GM18861 (cell line): ENCODE results near the gene GPX5.
"Not testable (repeated sequence)": the region's sequence is repeated elsewhere in the genome, so short reads cannot be mapped to it uniquely, and the experiment has no call there.

Experiments
- ATAC-seq: cut with Tn5 transposase; IDR thresholded peaks from one replicate; pipeline ENCODE4 v1.9.1; 2021; ENCODE audit not compliant: unreplicated experiment

Gene GPX5

DNA sequence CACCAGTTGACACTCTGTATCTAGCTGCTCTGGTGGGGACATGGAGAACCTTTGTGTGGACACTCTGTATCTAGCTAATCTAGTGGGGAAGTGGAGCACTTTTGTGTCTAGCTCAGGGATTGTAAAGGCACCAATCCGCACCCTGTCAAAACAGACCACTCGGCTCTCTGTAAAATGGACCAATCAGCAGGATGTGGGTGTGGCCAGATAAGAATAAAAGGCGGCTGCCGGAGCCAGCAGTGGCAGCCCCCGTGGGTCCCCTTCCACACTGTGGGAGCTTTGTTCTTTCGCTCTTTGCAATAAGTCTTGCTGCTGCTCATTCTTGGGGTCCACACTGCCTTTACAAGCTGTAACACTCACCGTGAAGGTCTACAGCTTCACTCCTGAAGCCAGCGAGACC lies 13.3 kb upstream of the GPX5 start:
- not testable (repeated sequence) for ATAC-seq

DNA sequence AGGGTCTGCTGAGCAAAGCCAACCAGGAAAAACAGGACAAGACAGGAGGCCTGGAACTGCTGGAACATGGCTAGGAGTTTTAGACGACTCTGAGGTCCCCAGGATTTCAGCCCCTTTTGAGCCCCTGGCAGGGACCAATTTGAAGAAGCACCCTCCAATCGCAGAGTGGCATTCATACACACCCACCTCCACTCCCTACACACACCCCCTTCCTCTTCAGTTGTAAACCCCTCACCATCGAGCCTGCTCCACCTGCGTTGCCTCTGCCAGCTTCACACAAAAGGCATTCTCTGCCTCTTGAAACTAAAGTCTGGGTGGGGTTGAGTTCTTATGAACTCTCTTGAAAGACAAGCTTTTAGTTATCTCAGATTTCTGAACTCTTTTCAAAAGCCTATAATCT lies 10.0 kb upstream of the GPX5 start, which contains the start of gene GPX6:
TSS of gene GPX6 (minus strand) at position 118 of the 400 bp plus-strand sequence. CDS start at position 68, 50 bp downstream.
- ATAC-seq, result no peak

- ATAC-seq, result no peak
These were observed 7.7 kb upstream of the GPX5 start for GRCh38 chr6:28517964-28518363.

DNA sequence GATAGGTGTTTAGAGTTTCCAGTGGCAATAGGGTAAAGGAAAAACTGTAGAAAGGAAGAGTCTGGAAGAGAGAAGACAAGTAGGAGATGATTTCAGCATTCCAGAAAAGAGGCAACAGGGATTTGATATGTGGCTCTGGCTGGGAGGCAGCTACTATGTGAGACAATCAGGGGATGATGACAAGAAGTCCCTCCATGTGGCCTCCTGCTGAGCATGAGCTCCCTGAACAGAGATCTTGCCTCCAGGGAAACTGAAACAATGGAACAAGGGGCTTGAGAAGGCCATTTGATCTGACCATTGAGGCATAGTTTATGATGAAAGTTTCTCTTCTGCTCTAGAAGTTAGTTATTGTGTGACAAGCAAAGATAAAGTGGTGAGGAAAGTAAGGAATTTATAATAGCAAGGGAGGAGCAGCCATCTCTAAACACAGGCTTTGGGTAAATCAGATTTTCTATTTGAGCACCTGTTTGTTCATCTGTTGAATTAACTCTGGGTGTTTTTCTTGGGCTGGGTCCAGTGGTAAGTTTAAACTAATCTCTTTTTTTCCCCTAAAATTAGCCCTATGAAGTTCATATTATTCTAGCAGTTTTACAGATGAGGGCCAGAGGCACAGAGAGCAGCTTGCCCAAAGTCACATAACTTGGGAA lies 3.0 kb upstream of the GPX5 start:
- ATAC-seq, result no peak

DNA sequence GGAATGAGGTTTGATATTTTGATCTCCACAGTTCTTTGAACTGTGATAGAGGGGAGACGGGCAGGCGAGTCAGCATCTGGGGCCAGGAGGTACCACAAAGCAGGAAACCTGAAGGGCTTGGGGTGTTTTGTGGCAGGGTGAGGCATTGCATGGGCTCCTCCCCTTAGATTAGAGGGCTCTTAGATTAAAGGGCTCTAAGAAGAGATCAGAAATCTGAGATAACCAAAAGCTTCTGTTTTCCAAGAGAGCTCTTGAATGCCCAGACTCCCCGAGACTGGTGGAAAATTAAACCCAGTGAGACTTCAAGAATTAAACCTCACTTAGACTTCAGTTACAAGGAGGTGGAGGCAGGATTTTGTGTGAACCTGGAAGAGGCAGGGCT lies 2.4 kb upstream of the GPX5 start:
- no peak for ATAC-seq

DNA sequence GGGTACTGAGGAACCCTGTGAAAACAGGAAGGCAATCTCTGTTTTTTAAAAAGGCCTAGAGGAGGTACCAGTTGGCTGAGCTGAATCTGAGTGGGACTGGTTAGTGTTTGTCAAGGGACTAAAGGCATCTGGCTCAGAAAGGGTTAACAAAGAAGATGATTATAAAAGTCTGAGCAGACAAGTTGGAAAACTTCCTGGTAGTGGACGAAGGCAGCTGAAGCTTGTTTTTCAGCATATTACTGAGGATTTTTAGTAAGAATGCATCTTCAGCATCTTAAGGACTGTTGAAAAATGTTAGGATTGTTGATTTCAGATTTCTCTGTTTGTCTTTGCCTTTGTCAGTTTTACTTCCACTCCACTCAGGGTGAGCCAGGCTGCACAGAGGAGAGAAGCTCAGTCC lies 5.1 kb downstream of the GPX5 start:
- no peak for ATAC-seq

DNA sequence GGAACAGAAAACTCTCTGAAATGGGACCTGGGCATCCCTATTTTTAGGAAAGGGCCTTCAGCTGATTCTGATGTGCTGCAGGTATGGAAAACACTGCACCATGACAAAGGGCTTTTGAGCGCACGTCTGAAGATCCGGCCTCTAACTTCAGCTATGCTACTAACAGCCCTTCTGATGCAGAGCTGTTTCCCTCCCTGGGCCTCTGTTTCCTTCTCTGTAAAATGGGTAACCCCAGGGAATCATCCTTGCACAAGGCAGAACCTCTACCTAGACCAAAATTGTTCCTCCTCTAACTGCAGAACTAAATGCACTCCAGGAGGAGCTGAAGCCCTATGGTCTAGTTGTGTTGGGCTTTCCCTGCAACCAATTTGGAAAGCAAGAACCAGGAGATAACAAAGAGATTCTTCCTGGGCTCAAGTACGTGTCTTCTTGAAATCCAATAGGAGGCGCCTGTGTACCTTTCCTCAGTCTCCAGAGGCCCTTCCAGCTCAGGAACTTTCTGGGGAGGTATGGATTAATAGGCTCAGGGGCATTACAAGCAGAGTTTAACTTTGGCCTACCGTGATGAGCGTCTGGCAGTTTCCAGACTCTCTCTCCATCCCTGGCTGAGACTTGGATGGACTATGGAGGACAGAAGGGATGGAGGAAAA lies 5.9 kb downstream of the GPX5 start:
- no peak for ATAC-seq

DNA sequence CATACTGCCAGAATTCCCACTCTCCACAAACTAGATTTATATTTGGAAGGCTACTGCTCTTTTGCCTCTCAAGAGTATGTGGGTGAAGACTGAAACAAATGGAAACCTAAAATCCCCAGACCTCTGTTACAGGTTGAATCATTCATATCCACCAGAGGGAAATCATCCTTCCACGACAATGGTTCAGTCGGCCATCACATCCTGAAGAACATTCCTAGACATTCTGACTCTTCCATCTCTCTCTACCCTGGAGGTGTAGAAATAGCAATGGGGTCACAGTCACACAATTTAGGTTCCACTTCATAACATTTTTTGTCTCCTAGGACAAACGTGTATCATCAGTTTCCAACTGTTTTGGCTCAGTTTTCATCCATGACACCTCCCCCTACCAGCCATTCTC lies 8.6 kb downstream of the GPX5 start:
- no peak for ATAC-seq

GRCh38 chr6:28534875-28535274 lies 9.2 kb downstream of the GPX5 start:
- no peak for ATAC-seq

DNA sequence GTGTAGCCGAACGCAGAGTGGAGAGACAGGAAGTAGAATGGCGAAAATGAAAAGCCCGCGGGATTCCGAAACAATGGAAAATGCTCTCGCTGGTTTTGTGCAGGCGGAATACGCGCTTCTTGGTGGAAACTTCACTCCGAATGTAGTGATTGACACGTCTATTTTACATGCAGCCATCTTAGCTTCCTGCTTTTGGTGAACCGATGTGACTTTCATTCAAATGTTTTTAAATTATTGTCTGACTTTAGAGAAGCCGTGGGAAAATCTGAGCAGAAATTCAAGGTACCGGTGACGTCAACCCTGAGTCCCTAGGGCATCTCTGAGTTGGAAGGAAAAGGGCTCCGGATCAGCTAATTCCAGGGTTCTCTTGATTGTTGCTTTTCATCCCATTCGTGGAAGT lies 11.4 kb downstream of the GPX5 start:
- no peak for ATAC-seq

GRCh38 chr6:28537509-28538140 lies 11.9 kb downstream of the GPX5 start:
- no peak for ATAC-seq

- ATAC-seq, result no peak
These were observed 16.3 kb downstream of the GPX5 start for GRCh38 chr6:28541996-28542395.

- no peak for ATAC-seq
These were observed 17.0 kb downstream of the GPX5 start for GRCh38 chr6:28542440-28543296.

- no peak for ATAC-seq
These were observed 18.2 kb downstream of the GPX5 start for GRCh38 chr6:28543651-28544610.

- no peak for ATAC-seq
These were observed 20.3 kb downstream of the GPX5 start for GRCh38 chr6:28545955-28546354.

- ATAC-seq, result not testable (repeated sequence)
These were observed 21.3 kb downstream of the GPX5 start for GRCh38 chr6:28547003-28547402.

- ATAC-seq, result no peak
These were observed 26.4 kb downstream of the GPX5 start for GRCh38 chr6:28551891-28552666.

DNA sequence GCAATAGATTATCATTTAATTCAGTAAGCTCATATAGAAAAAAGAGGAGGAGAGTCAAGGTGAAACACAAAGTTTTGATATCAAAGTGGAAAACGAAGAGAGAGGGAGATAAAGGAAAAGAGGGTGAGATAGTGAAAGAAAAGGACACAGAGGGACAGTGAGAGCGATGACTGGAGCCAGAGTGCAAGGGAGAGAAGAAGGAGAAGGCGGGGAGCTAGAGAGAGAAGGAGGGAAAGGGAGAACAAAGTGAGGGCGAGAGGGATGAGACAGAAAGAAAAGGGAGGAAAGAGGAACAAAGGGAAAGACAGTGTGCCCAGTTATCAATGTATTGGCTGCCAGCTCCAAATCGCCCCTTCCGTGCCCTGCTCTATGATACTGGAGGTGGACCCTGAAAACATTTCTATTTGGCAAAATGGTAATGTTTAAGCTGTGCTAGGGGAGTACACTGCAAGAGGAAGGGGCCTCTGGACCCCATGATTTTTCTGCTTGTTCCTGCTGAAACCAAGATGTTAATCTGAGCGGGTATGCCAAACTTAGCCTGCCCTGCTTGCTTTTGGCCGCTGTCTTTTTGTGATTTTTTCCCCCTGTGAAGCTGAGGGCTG lies 27.8 kb downstream of the GPX5 start:
- ATAC-seq, result no peak
